Endothelial cell of umbilical vein (primary cell): ENCODE data around the gene MICAL3. TPM values are rescaled to one million over a fixed set of nuclear protein-coding genes. Genes with fewer than 3 reads are reported as not detected.

Experiments
- BruUV-seq: library from RNA; stranded (reverse); fragments of 400-500 nt; replicated peaks from 2 replicates; lab custom pipeline; 2021; lab: Mats Ljungman, UMichigan
- CTCF ChIA-PET: fragments of 300-600, 350-600 bp; sonication (Branson Sonifier 250); formaldehyde crosslinking; loops from one replicate; lab custom pipeline; 2021; ENCODE audit warnings: antibody characterized with exemption, inconsistent platforms; lab: Charles Lee
- POLR2A ChIA-PET: fragments of 300-600, 350-600 bp; sonication (Branson Sonifier 250); formaldehyde crosslinking; loops from one replicate; lab custom pipeline; 2021; ENCODE audit warnings: antibody characterized with exemption, inconsistent platforms; lab: Charles Lee
- DNase-seq: peaks from one replicate; pipeline ENCODE4 v3.0.0-alpha.2; 2011; ENCODE audit warnings: low read depth, low spot score
- FAIRE-seq: peaks from 2 replicates; lab custom pipeline; 2011; peaks lifted over from hg19 to GRCh38; lab: Jason Lieb, UNC
- H2AFZ ChIP-seq: 2 replicates; pipeline ENCODE4 v1.6.0; 2012; ENCODE audit warnings: low read depth, low read length, control low read depth, inconsistent platforms
- H3K27ac ChIP-seq: 2 replicates; pipeline ENCODE4 v1.5.1; 2011; ENCODE audit warnings: low read depth, mild to moderate bottlenecking, control low read depth, low read length, moderate library complexity; ENCODE audit not compliant: insufficient read depth
- H3K27me3 ChIP-seq, 2 experiments: 2 replicates each; pipeline versions ENCODE4 v1.6.0 to v1.6.1; 2011; ENCODE audit warnings: low read length in 2 of 2, mixed read lengths in 1 of 2; ENCODE audit not compliant: control insufficient read depth in 2 of 2, insufficient read depth in 2 of 2
- H3K36me3 ChIP-seq, 2 experiments: 2 replicates in 1 of 2; 3 replicates in 1 of 2; pipeline ENCODE4 v1.5.1; 2011; ENCODE audit warnings: low read length in 2 of 2, mild to moderate bottlenecking in 1 of 2, moderate library complexity in 1 of 2; ENCODE audit not compliant: control insufficient read depth in 2 of 2, insufficient read depth in 2 of 2; ENCODE audit errors: extremely low read depth in 1 of 2
- H3K4me1 ChIP-seq: 3 replicates; pipeline ENCODE4 v1.5.1; 2011; ENCODE audit warnings: mild to moderate bottlenecking, low read length; ENCODE audit not compliant: control insufficient read depth, insufficient read depth; ENCODE audit errors: extremely low read depth
- H3K4me2 ChIP-seq: 2 replicates; pipeline ENCODE4 v1.6.1; 2011; ENCODE audit warnings: low read length, control low read depth, mixed read lengths; ENCODE audit not compliant: insufficient read depth
- H3K4me3 ChIP-seq, 3 experiments: fragments of 200-600 bp in 1 of 3; sonication (generic), shearing (Covaris generic) in 1 of 3; replicated peaks in 1 of 3; 2 replicates each; pipeline ENCODE4 v1.5.1; 2011 to 2016; ENCODE audit warnings: control low read depth in 3 of 3, low read length in 3 of 3, mild to moderate bottlenecking in 2 of 3, inconsistent platforms in 1 of 3, low read depth in 1 of 3, moderate library complexity in 1 of 3; ENCODE audit not compliant: insufficient read depth in 1 of 3
- H3K79me2 ChIP-seq: 2 replicates; pipeline ENCODE4 v1.6.0; 2012; ENCODE audit warnings: low read length, inconsistent platforms; ENCODE audit not compliant: control insufficient read depth, insufficient read depth
- H3K9ac ChIP-seq: replicated peaks from 2 replicates; pipeline ENCODE3; 2011; ENCODE audit warnings: low read length, control low read depth; ENCODE audit not compliant: insufficient read depth; ENCODE audit errors: extremely low read depth
- H3K9me1 ChIP-seq: replicated peaks from 3 replicates; pipeline ENCODE4 v1.6.0; 2011; ENCODE audit warnings: mild to moderate bottlenecking, low read length; ENCODE audit not compliant: control insufficient read depth, insufficient read depth; ENCODE audit errors: extremely low read depth
- H3K9me3 ChIP-seq: replicated peaks from 2 replicates; pipeline ENCODE4 v1.5.1; 2012; ENCODE audit warnings: low read length, inconsistent platforms; ENCODE audit not compliant: control insufficient read depth, insufficient read depth
- H4K20me1 ChIP-seq: replicated peaks from 2 replicates; pipeline ENCODE3; 2011; ENCODE audit warnings: mild to moderate bottlenecking, low read length; ENCODE audit not compliant: control insufficient read depth, insufficient read depth; ENCODE audit errors: extremely low read depth
- EZH2 ChIP-seq: IDR thresholded peaks from 2 replicates; pipeline ENCODE4 v1.6.1; 2012; ENCODE audit warnings: borderline replicate concordance, low read depth, mild to moderate bottlenecking, moderate library complexity, low read length, inconsistent platforms; ENCODE audit not compliant: severe bottlenecking
- FOS ChIP-seq: IDR thresholded peaks from 2 replicates; pipeline ENCODE4 v1.6.1; 2011; ENCODE audit warnings: mild to moderate bottlenecking, low read length, moderate library complexity, borderline replicate concordance; ENCODE audit not compliant: insufficient read depth
- GATA2 ChIP-seq: IDR thresholded peaks from 2 replicates; pipeline ENCODE4 v1.7.0; 2011; ENCODE audit warnings: low read depth, mild to moderate bottlenecking, moderate library complexity, mixed read lengths, low read length; ENCODE audit not compliant: insufficient read length, insufficient read depth
- JUN ChIP-seq: IDR thresholded peaks from 2 replicates; pipeline ENCODE4 v1.6.1; 2011; ENCODE audit warnings: borderline replicate concordance, low read depth; ENCODE audit not compliant: insufficient read length, insufficient read depth
- MYC ChIP-seq: IDR thresholded peaks from one replicate; pipeline ENCODE4 v1.6.1; 2011; ENCODE audit warnings: mild to moderate bottlenecking, low read depth, low read length
- POLR2A ChIP-seq: IDR thresholded peaks from 2 replicates; pipeline ENCODE4 v1.6.1; 2012; ENCODE audit warnings: low read depth, mild to moderate bottlenecking, control low read depth, low read length
- POLR2AphosphoS5 ChIP-seq: IDR thresholded peaks from 2 replicates; pipeline ENCODE4 v1.6.1; 2012; ENCODE audit warnings: low read depth, mild to moderate bottlenecking, control low read depth, low read length, moderate library complexity; ENCODE audit not compliant: insufficient read depth
- dilution Hi-C: fragments of 300-500 bp; cut with MboI; formaldehyde crosslinking; loops from one replicate; pipeline ENCODE4 v1.15.0; 2019; ENCODE audit warnings: low sequenced_read_pairs; ENCODE audit not compliant: extremely low pct_ligation_motif_present
- intact Hi-C: fragments of 100-400 bp; cut with micrococcal nuclease; formaldehyde crosslinking; loops from one replicate; pipeline ENCODE4 v1.10.0; 2022
- polyA plus RNA-seq, 4 experiments: library from polyadenylated mRNA; depleted of rRNA in 3 of 4; stranded (reverse) in 3 of 4; unstranded in 1 of 4; fragments of >200 nt; gene quantifications; 2 replicates each; pipeline versions ENCODE4 v1.2.1 to v1.2.3, GENCODE V29; 2011 to 2012; ENCODE audit warnings: missing spikeins in 1 of 4
- total RNA-seq: library from RNA; stranded (reverse); gene quantifications from 2 replicates; pipeline ENCODE4 v1.2.3, GENCODE V29; 2021
- TF ChIP-seq, protein P1 (sequence below), 2 donors: IDR thresholded peaks; 1 replicate in 1 of 2; 2 replicates in 1 of 2; pipeline ENCODE4 v1.5.1; 2011; ENCODE audit warnings: low read length in 2 of 2, mild to moderate bottlenecking in 2 of 2, moderate library complexity in 2 of 2, control low read depth in 1 of 2, inconsistent platforms in 1 of 2, low read depth in 1 of 2; ENCODE audit not compliant: insufficient read depth in 1 of 2; ENCODE audit errors: extremely low read depth in 1 of 2
- TF ChIP-seq, protein P2 (sequence below): IDR thresholded peaks from 2 replicates; pipeline ENCODE4 v1.6.1; 2011; ENCODE audit not compliant: insufficient read depth, insufficient read length

The MICAL3 gene
- total and polyA plus RNA-seq, 2 donors (not counting 3 experiments of a cell fraction or from before 2014, with no cell fraction given): 14.5 to 63.7 TPM

DNA sequence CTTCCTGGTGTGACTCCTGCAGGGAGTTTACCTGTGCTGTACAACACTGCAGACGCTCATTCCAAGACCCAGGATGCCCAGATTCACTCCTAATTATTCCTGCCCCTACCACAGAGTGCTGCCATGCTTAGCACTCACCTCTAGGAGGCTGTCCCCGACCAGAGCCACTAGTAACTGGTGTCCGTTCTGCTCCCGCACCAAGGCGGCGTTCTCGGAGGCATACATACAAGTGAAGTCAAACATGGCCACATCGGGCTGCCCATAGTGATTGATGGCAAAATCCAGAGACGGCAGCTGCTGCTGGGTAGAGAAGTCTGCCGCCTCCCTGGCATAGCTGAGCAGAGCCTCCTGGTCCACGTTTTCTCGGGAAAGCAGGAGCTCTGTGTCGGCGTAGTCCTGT, 127.8 kb downstream of the MICAL3 start:
- ChIA-PET CTCF (interaction anchor here (0.7 to 2.0 kb wide), 2 partner anchors 14 to 179 kb away, joined by 3 to 11 read pairs; no protein-coding TSS in a partner anchor), POLR2A (no interaction called here)

DNA sequence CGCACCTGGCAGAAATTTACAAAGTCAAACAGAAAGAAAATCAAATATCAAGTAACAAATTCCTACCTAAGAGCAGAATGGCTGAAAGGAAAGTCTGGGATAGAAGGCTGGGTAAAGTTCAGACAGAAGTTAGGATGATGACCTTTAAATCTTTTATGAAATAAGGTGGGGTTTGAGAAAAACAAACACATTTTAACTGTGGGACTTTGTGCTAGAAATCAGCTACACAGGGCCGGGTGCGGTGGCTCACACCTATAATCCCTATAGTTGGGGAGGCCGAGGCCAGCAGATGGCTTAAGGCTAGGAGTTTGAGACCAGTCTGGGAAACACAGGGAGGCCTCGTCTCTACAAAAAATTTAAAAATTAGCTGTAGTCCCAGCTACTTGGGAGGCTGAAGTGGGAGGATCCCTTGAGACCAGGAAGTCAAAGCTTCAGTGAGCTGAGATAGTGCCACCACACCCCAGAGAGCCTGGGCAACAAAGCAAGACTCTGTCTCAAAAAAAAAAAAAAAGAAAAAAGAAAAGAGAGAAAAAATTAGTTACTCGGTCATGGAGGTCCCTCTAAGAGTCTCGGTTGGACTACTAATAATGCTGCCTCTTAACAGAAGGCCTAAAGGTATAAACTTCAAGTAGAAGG, 130.3 kb downstream of the MICAL3 start:
- Histone ChIP-seq H3K79me2 (no peaks in the 10 kb centered on the region), H3K27me3 (no peaks in the 10 kb centered on the region), H3K36me3 (peaks cover 3 to 12% of the 10 kb centered on the region in 2 experiments), H3K4me1 (no peaks in the 10 kb centered on the region), H4K20me1 (no peaks in the 10 kb centered on the region), H3K4me2 (no peak overlapping the region), H2AFZ (no peak overlapping the region), H3K9me3 (no peaks in the 10 kb centered on the region), H3K4me3 (no peak overlapping the region), H3K9me1 (no peaks in the 10 kb centered on the region), H3K27ac (no peak overlapping the region), H3K9ac (no peak overlapping the region)
- BruUV-seq: no TSS peak
- TF ChIP-seq POLR2A: no peak
- no peak for TF ChIP-seq MYC
- no peak for TF ChIP-seq EZH2
- TF ChIP-seq GATA2: no peak
- no peak for TF ChIP-seq POLR2AphosphoS5
- TF ChIP-seq FOS: no peak
- TF ChIP-seq, protein P1, sequence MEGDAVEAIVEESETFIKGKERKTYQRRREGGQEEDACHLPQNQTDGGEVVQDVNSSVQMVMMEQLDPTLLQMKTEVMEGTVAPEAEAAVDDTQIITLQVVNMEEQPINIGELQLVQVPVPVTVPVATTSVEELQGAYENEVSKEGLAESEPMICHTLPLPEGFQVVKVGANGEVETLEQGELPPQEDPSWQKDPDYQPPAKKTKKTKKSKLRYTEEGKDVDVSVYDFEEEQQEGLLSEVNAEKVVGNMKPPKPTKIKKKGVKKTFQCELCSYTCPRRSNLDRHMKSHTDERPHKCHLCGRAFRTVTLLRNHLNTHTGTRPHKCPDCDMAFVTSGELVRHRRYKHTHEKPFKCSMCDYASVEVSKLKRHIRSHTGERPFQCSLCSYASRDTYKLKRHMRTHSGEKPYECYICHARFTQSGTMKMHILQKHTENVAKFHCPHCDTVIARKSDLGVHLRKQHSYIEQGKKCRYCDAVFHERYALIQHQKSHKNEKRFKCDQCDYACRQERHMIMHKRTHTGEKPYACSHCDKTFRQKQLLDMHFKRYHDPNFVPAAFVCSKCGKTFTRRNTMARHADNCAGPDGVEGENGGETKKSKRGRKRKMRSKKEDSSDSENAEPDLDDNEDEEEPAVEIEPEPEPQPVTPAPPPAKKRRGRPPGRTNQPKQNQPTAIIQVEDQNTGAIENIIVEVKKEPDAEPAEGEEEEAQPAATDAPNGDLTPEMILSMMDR (IDR thresholded peaks at IDR 0.05; ENCODE audit: extremely low read depth in 1 of 2, insufficient read depth in 1 of 2, low read depth in 1 of 2, low read length in 2 of 2): no peak
- no peak for TF ChIP-seq JUN
- TF ChIP-seq, protein P2, sequence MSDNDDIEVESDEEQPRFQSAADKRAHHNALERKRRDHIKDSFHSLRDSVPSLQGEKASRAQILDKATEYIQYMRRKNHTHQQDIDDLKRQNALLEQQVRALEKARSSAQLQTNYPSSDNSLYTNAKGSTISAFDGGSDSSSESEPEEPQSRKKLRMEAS: no peak
- POLR2A ChIA-PET: no interaction called here
- intact Hi-C loops: no loop called here
- CTCF ChIA-PET: no interaction called here
- FAIRE-seq: no peak
- dilution Hi-C loops: no loop called here
- no peak for DNase-seq

More for the DNA sequence above, 127.8 kb downstream of the MICAL3 start:
- DNase-seq (no peak), FAIRE-seq (no peak)
- TF ChIP-seq, protein P1 (IDR thresholded peaks at IDR 0.05; ENCODE audit: extremely low read depth in 1 of 2, insufficient read depth in 1 of 2, low read depth in 1 of 2, low read length in 2 of 2): peak; percentile 23 to 27
- TF ChIP-seq POLR2AphosphoS5: no peak
- peaks cover 3 to 10% of the 10 kb centered on the region in 2 experiments for H3K36me3 ChIP-seq
- H3K4me3 ChIP-seq: no peak overlapping the region
- H3K9me3 ChIP-seq: no peaks in the 10 kb centered on the region
- H4K20me1 ChIP-seq: no peaks in the 10 kb centered on the region
- no TSS peak for BruUV-seq
- no peaks in the 10 kb centered on the region for H3K4me1 ChIP-seq
- H3K27me3 ChIP-seq: no peaks in the 10 kb centered on the region
- no peaks in the 10 kb centered on the region for H3K79me2 ChIP-seq
- no peaks in the 10 kb centered on the region for H3K9me1 ChIP-seq
- no peak overlapping the region for H3K4me2 ChIP-seq
- H3K9ac ChIP-seq: no peak overlapping the region
- intact Hi-C loops (no loop called here), dilution Hi-C loops (no loop called here)
- H2AFZ ChIP-seq: no peak overlapping the region
- no peak overlapping the region for H3K27ac ChIP-seq
